Naive thymus-derived CD4-positive, alpha-beta T cell (primary cell): Measurements from ENCODE around the gene MRPL11. TPM values are rescaled to one million over a fixed set of nuclear protein-coding genes. Genes with fewer than 3 reads are reported as not detected.
A peak's percentile ranks its signal among the peaks of the same experiment; 100 is the strongest.

ENCODE experiments used
- ATAC-seq: fragments of 150-1000 bp; cut with Tn5 transposase; 2 replicates; pipeline ENCODE4 v1.10.0; 2021; ENCODE audit warnings: mild to moderate bottlenecking, moderate library complexity
- CTCF ChIA-PET: fragments of 350-600 bp; sonication (Branson Sonifier 250); formaldehyde crosslinking; loops from one replicate; lab custom pipeline; 2021; ENCODE audit warnings: antibody characterized with exemption; lab: Charles Lee
- POLR2A ChIA-PET: fragments of 350-600 bp; sonication (Branson Sonifier 250); formaldehyde crosslinking; loops from one replicate; lab custom pipeline; 2021; ENCODE audit warnings: antibody characterized with exemption, inconsistent platforms; lab: Charles Lee
- DNase-seq, 9 donors: peaks; one replicate each; pipeline versions ENCODE4 v3.0.0 to v3.0.0-alpha.2; 2020 to 2022; ENCODE audit warnings: mixed read lengths in 1 of 9
- H3K27ac ChIP-seq: one replicate; pipeline ENCODE4 v1.7.0; 2013; ENCODE audit warnings: mild to moderate bottlenecking, low read depth, low read length, moderate library complexity
- H3K27me3 ChIP-seq, 2 donors: one replicate each; pipeline ENCODE4 v1.7.0; 2013; ENCODE audit warnings: low read length in 2 of 2, mild to moderate bottlenecking in 2 of 2, moderate library complexity in 2 of 2; ENCODE audit not compliant: control insufficient read depth in 2 of 2, insufficient read depth in 2 of 2
- H3K36me3 ChIP-seq, 3 experiments: 1 replicate in 2 of 3; 2 replicates in 1 of 3; pipeline ENCODE4 v1.7.0; 2013; ENCODE audit warnings: low read length in 3 of 3, mild to moderate bottlenecking in 3 of 3, moderate library complexity in 1 of 3; ENCODE audit not compliant: insufficient read depth in 3 of 3, control insufficient read depth in 2 of 3
- H3K4me1 ChIP-seq, 2 donors: one replicate each; pipeline ENCODE4 v1.7.0; 2013; ENCODE audit warnings: low read length in 2 of 2, mild to moderate bottlenecking in 2 of 2, moderate library complexity in 1 of 2; ENCODE audit not compliant: control insufficient read depth in 2 of 2, insufficient read depth in 2 of 2
- H3K4me3 ChIP-seq: 2 replicates; pipeline ENCODE4 v1.7.0; 2013; ENCODE audit warnings: mild to moderate bottlenecking, low read length
- H3K9me3 ChIP-seq, 3 experiments: 1 replicate in 2 of 3; 2 replicates in 1 of 3; pipeline ENCODE4 v1.7.0; 2013; ENCODE audit warnings: low read length in 3 of 3; ENCODE audit not compliant: control insufficient read depth in 2 of 3
- H3K27ac Mint-ChIP-seq, 9 donors: one replicate each; pipeline ENCODE4 v1.8.0; 2020 to 2022; ENCODE audit warnings: mixed read lengths in 9 of 9, mild to moderate bottlenecking in 8 of 9, moderate library complexity in 5 of 9, inconsistent platforms in 2 of 9
- H3K27me3 Mint-ChIP-seq, 5 donors: one replicate each; pipeline ENCODE4 v1.8.0; 2021 to 2022; ENCODE audit warnings: mixed read lengths in 5 of 5, mild to moderate bottlenecking in 1 of 5
- H3K36me3 Mint-ChIP-seq, 5 donors: one replicate each; pipeline ENCODE4 v1.8.0; 2020 to 2022; ENCODE audit warnings: mixed read lengths in 5 of 5, mild to moderate bottlenecking in 3 of 5, inconsistent platforms in 1 of 5
- H3K4me1 Mint-ChIP-seq, 7 donors: one replicate each; pipeline ENCODE4 v1.8.0; 2020 to 2022; ENCODE audit warnings: mixed read lengths in 7 of 7, mild to moderate bottlenecking in 3 of 7, inconsistent platforms in 1 of 7
- H3K4me3 Mint-ChIP-seq, 10 donors: one replicate each; pipeline ENCODE4 v1.8.0; 2020 to 2022; ENCODE audit warnings: mild to moderate bottlenecking in 10 of 10, mixed read lengths in 10 of 10, moderate library complexity in 6 of 10, inconsistent platforms in 2 of 10
- H3K9me3 Mint-ChIP-seq, 11 donors: one replicate each; pipeline ENCODE4 v1.8.0; 2020 to 2022; ENCODE audit warnings: mixed read lengths in 11 of 11, mild to moderate bottlenecking in 4 of 11, inconsistent platforms in 1 of 11, moderate library complexity in 1 of 11
- intact Hi-C, 2 donors: fragments of 100-400 bp; cut with micrococcal nuclease; formaldehyde crosslinking; loops; one replicate each; pipeline ENCODE4 v1.15.1; 2023
- polyA plus RNA-seq, 2 donors: library from polyadenylated mRNA; unstranded; fragments of 300-500 nt; fragmentation: Illumina TruSeq; gene quantifications; one replicate each; pipeline ENCODE4 v1.2.3, GENCODE V29; 2021
- total RNA-seq, 6 experiments: library from RNA in 5 of 6; stranded (reverse) in 5 of 6; gene quantifications; 1 replicate in 5 of 6; 2 replicates in 1 of 6; pipeline ENCODE4 v1.2.3 and lab custom pipeline; 2021 to 2026

MRPL11 gene
- total and polyA plus RNA-seq, 7 experiments from 2014 or later: 23.5 to 89.3 (median 31.3) TPM

- CTCF ChIA-PET: interaction anchor here (1.1 kb wide), 1 partner anchor 12 kb away, joined by 3 read pairs; no protein-coding TSS in a partner anchor
- POLR2A ChIA-PET: no interaction called here
- no peaks in the 10 kb centered on the region for H3K4me1 ChIP-seq
- H3K4me1 Mint-ChIP-seq: peaks cover 5 to 16% (median 9%) of the 10 kb centered on the region in 7 donors
- no peak overlapping the region for H3K27ac ChIP-seq
- DNase-seq (no peak), ATAC-seq (no peak)
- peaks cover 0 to 5% (median 3%) of the 10 kb centered on the region in 5 donors for H3K36me3 Mint-ChIP-seq
- H3K27me3 ChIP-seq: peaks cover 7 to 22% of the 10 kb centered on the region in 2 donors
- H3K4me3 ChIP-seq: no peak overlapping the region
- intact Hi-C loops: no loop called here
- H3K9me3 Mint-ChIP-seq: peaks cover 0 to 15% (median 6%) of the 10 kb centered on the region in 11 donors
- H3K27me3 Mint-ChIP-seq: peaks cover 21 to 72% (median 69%) of the 10 kb centered on the region in 5 donors
- no peaks in the 10 kb centered on the region for H3K36me3 ChIP-seq
- H3K27ac Mint-ChIP-seq: no peak overlapping the region
- no peak overlapping the region for H3K4me3 Mint-ChIP-seq
- no peaks in the 10 kb centered on the region for H3K9me3 ChIP-seq
These were observed 23.2 kb downstream of the MRPL11 start for GRCh38 chr11:66415423-66415822.

- POLR2A ChIA-PET: no interaction called here
- Histone ChIP-seq H3K27me3 (peaks cover 5 to 14% of the 10 kb centered on the region in 2 donors), H3K4me1 (no peaks in the 10 kb centered on the region), H3K4me3 (no peak overlapping the region), H3K27ac (no peak overlapping the region), H3K9me3 (no peaks in the 10 kb centered on the region), H3K36me3 (no peaks in the 10 kb centered on the region)
- Mint-ChIP-seq H3K36me3 (peaks cover 0 to 5% (median 1%) of the 10 kb centered on the region in 5 donors), H3K4me1 (peaks cover 5 to 13% (median 6%) of the 10 kb centered on the region in 7 donors), H3K4me3 (no peak overlapping the region), H3K9me3 (peaks cover 0 to 12% (median 5%) of the 10 kb centered on the region in 11 donors), H3K27ac (no peak overlapping the region), H3K27me3 (peaks cover 15 to 72% (median 66%) of the 10 kb centered on the region in 5 donors)
- intact Hi-C loops: no loop called here
- CTCF ChIA-PET: interaction anchor here (0.5 to 1.6 kb wide), 5 partner anchors 11 to 1071 kb away, joined by 3 to 4 read pairs (median 3); partner anchors contain the start of gene MRPL11
- DNase-seq: no peak
- ATAC-seq: no peak
These were observed 24.3 kb downstream of the MRPL11 start for GRCh38 chr11:66414120-66414934.

- Mint-ChIP-seq H3K27ac (no peak overlapping the region), H3K4me3 (no peak overlapping the region), H3K9me3 (peaks cover 0 to 7% (median 2%) of the 10 kb centered on the region in 11 donors), H3K27me3 (peaks cover 9 to 61% (median 57%) of the 10 kb centered on the region in 5 donors), H3K4me1 (peaks cover 4 to 12% (median 5%) of the 10 kb centered on the region in 7 donors), H3K36me3 (peaks cover 0 to 5% (median 0%) of the 10 kb centered on the region in 5 donors)
- H3K4me3 ChIP-seq: no peak overlapping the region
- H3K27me3 ChIP-seq: peaks cover 0 to 5% of the 10 kb centered on the region in 2 donors
- H3K36me3 ChIP-seq: no peaks in the 10 kb centered on the region
- ATAC-seq: no peak
- CTCF ChIA-PET: interaction anchor here (1.6 kb wide), 1 partner anchor 26 kb away, joined by 4 read pairs; the partner anchor contains the start of gene MRPL11
- DNase-seq: no peak
- POLR2A ChIA-PET: no interaction called here
- H3K9me3 ChIP-seq: no peaks in the 10 kb centered on the region
- intact Hi-C loops: no loop called here
- peaks cover 4 to 5% of the 10 kb centered on the region in 2 donors for H3K4me1 ChIP-seq
- H3K27ac ChIP-seq: no peak overlapping the region
These were observed 25.5 kb downstream of the MRPL11 start for GRCh38 chr11:66413167-66413566.

GRCh38 chr11:66412110-66412509 is 26.5 kb downstream of the MRPL11 start:
- peaks cover 9 to 51% (median 46%) of the 10 kb centered on the region in 5 donors for H3K27me3 Mint-ChIP-seq
- DNase-seq (no peak), ATAC-seq (no peak)
- Histone ChIP-seq H3K27ac (no peak overlapping the region), H3K27me3 (no peaks in the 10 kb centered on the region), H3K36me3 (no peaks in the 10 kb centered on the region), H3K9me3 (no peaks in the 10 kb centered on the region), H3K4me3 (no peak overlapping the region), H3K4me1 (peaks cover 4 to 5% of the 10 kb centered on the region in 2 donors)
- H3K4me1 Mint-ChIP-seq: peaks cover 0 to 7% (median 4%) of the 10 kb centered on the region in 7 donors
- POLR2A ChIA-PET: no interaction called here
- CTCF ChIA-PET: interaction anchor here (0.6 to 1.3 kb wide), 3 partner anchors 27 to 943 kb away, joined by 3 read pairs; partner anchors contain the start of gene MRPL11
- H3K9me3 Mint-ChIP-seq: peaks cover 0 to 3% (median 0%) of the 10 kb centered on the region in 11 donors
- no peaks in the 10 kb centered on the region for H3K36me3 Mint-ChIP-seq
- H3K27ac Mint-ChIP-seq: no peak overlapping the region
- intact Hi-C loops: no loop called here
- H3K4me3 Mint-ChIP-seq: no peak overlapping the region

- H3K36me3 Mint-ChIP-seq: no peaks in the 10 kb centered on the region
- no peaks in the 10 kb centered on the region for H3K36me3 ChIP-seq
- intact Hi-C loops: no loop called here
- H3K4me3 Mint-ChIP-seq: no peak overlapping the region
- H3K4me3 ChIP-seq: no peak overlapping the region
- peaks cover 0 to 3% (median 0%) of the 10 kb centered on the region in 11 donors for H3K9me3 Mint-ChIP-seq
- no peak overlapping the region for H3K27ac Mint-ChIP-seq
- H3K27me3 Mint-ChIP-seq: peaks cover 9 to 45% (median 40%) of the 10 kb centered on the region in 5 donors
- H3K4me1 Mint-ChIP-seq: peaks cover 0 to 5% (median 4%) of the 10 kb centered on the region in 7 donors
- ATAC-seq (no peak), DNase-seq (no peak)
- POLR2A ChIA-PET: no interaction called here
- no peaks in the 10 kb centered on the region for H3K9me3 ChIP-seq
- peaks cover 4 to 5% of the 10 kb centered on the region in 2 donors for H3K4me1 ChIP-seq
- no peaks in the 10 kb centered on the region for H3K27me3 ChIP-seq
- no peak overlapping the region for H3K27ac ChIP-seq
- CTCF ChIA-PET: interaction anchor here (1.3 kb wide), 1 partner anchor 27 kb away, joined by 3 read pairs; the partner anchor contains the start of gene MRPL11
These were observed 27.3 kb downstream of the MRPL11 start for GRCh38 chr11:66411323-66411722.

- no peaks in the 10 kb centered on the region for H3K36me3 ChIP-seq
- no peak overlapping the region for H3K27ac ChIP-seq
- Mint-ChIP-seq H3K36me3 (no peaks in the 10 kb centered on the region), H3K4me1 (peaks cover 0 to 5% (median 4%) of the 10 kb centered on the region in 7 donors), H3K27me3 (peaks cover 13 to 44% (median 34%) of the 10 kb centered on the region in 5 donors), H3K9me3 (peaks cover 0 to 3% (median 0%) of the 10 kb centered on the region in 11 donors), H3K4me3 (peak overlapping the region in 3 of 10 donors; percentile 11 to 52 (median 21)), H3K27ac (no peak overlapping the region)
- H3K4me1 ChIP-seq: peaks cover 4 to 5% of the 10 kb centered on the region in 2 donors
- ChIA-PET POLR2A (interaction anchor here (1.2 to 1.8 kb wide), 2 partner anchors 29 to 268 kb away, joined by 3 to 9 read pairs; partner anchors contain the start of genes MRPL11 and RBM4B), CTCF (interaction anchor here (2.0 to 4.5 kb wide), 2 partner anchors 11 to 268 kb away, joined by 9 to 32 read pairs; partner anchors contain the start of genes NPAS4 and RBM4B)
- no peak overlapping the region for H3K4me3 ChIP-seq
- H3K9me3 ChIP-seq: no peaks in the 10 kb centered on the region
- ATAC-seq: no peak
- H3K27me3 ChIP-seq: no peaks in the 10 kb centered on the region
- intact Hi-C loops: no loop called here
- no peak for DNase-seq
These were observed 28.5 kb downstream of the MRPL11 start for GRCh38 chr11:66410191-66410590.
